8988T (cell line): ENCODE data around the gene U2AF2.
A peak's percentile ranks its signal among the peaks of the same experiment; 100 is the strongest.

Source experiments
- DNase-seq: peaks from one replicate; pipeline ENCODE4 v3.0.0; 2011

U2AF2 gene

GRCh38 chr19:55660404-55660803, 5.6 kb downstream of the U2AF2 start:
- DNase-seq: no peak

GRCh38 chr19:55660991-55661390, 6.2 kb downstream of the U2AF2 start:
- no peak for DNase-seq

- no peak for DNase-seq
Measured at GRCh38 chr19:55661826-55662225, 7.0 kb downstream of the U2AF2 start.

- DNase-seq: no peak
Measured at GRCh38 chr19:55663846-55664536, 9.2 kb downstream of the U2AF2 start.

DNA sequence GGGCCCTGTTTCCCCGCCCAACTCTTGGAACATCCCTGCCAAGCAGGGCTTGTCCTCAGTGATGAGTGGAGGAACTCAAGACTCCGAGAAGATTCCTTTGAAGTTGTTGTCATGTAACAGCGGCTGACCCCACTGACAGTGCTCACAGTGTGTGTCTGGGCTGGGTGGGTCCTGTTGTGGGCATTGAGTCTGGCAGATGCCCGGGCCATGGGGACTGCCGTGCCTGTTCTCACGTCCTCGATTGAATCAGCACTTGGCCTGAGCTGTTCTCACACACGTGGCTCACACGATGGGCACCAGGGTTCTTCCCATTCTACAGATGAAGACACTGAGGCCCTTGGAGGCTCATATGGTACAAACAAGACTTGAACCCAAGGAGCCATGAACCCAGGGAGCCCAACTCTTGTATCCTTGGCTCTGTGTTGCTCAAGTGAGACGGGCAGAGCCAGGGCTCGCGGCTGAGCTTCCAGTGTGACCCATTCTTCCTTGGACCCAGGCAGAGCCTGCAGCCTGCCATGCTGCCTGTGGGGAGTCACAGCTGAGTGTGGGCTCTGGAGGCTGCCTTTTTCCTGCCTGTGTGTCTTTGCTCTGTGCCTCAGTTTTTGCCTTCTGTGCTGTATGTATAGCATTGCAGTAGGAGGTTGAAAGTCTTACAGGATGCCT, 11.6 kb downstream of the U2AF2 start:
- no peak for DNase-seq

GRCh38 chr19:55667006-55667381, 12.2 kb downstream of the U2AF2 start:
- DNase-seq: no peak

DNA sequence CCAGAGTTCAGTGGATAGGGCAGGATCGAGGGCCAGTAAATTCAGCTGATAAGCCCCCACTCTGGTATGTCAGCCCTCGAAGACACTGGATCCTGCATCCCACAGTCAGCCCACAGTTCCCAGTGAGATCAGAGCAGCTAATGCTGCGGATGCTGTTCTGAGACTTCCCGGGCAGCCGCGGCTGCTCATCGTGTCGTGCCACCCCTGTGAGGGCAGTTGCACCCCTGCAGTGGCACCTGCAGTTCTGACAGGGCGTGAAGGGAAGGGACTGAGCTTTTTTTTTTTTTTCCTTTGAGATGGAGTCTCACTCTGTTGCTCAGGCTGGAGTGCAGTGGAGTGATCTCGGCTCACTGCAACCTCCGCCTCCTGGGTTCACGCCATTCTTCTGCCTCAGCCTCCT, 12.7 kb downstream of the U2AF2 start:
- no peak for DNase-seq

DNA sequence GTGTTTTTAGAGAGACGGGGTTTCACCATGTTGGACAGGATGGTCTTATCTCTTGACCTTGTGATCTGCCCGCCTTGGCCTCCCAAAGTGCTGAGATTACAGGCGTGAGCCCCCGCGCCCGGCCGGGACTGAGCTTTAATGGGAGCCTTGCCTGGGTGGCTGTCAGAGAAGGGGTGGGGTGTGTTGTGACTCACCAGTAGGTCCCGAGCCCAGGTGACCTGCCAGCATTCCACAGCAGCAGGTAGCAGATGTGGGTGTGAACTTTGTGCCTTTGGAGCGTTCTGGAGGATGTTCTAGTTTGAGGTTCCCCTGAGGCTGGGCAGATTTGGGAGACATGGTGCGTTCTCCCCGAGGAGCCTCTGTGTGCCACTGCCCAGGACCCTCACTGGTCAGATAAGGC, 13.1 kb downstream of the U2AF2 start:
- DNase-seq: no peak

- DNase-seq: no peak
Measured at GRCh38 chr19:55668603-55669348, 13.9 kb downstream of the U2AF2 start.

DNA sequence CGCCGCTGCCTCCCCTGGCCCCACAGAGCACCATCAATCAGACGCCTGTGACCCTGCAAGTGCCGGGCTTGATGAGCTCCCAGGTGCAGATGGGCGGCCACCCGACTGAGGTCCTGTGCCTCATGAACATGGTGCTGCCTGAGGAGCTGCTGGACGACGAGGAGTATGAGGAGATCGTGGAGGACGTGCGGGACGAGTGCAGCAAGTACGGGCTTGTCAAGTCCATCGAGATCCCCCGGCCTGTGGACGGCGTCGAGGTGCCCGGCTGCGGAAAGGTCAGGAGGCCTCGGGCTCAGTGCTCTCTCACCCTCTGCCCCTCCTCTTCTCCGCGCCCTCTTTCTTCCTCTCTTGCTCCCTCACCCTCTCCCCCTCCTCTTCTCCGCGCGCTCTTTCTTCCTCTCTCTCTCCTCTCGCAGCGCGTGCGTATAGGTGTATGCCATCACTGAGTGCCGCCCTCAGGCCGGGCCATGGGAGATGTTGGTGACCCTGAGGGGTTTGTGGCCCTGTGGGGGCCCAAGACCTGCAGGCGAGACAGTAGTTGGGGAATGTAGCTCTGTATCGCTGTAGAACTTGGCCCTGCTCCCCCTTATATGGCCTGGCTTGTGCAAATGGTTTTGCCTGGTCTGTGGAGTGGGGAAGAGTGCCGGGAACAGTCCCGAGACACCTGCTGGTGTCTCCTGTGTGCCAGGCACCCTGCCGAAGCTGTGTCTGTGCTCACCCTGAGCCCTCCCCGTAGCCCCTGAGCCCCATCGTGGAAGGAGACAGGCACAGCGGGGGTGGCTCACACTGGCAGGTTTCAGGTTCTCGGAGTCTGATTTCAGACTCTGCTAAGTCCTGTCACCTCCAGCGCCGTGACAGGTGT, 14.8 kb downstream of the U2AF2 start:
- DNase-seq: no peak

DNA sequence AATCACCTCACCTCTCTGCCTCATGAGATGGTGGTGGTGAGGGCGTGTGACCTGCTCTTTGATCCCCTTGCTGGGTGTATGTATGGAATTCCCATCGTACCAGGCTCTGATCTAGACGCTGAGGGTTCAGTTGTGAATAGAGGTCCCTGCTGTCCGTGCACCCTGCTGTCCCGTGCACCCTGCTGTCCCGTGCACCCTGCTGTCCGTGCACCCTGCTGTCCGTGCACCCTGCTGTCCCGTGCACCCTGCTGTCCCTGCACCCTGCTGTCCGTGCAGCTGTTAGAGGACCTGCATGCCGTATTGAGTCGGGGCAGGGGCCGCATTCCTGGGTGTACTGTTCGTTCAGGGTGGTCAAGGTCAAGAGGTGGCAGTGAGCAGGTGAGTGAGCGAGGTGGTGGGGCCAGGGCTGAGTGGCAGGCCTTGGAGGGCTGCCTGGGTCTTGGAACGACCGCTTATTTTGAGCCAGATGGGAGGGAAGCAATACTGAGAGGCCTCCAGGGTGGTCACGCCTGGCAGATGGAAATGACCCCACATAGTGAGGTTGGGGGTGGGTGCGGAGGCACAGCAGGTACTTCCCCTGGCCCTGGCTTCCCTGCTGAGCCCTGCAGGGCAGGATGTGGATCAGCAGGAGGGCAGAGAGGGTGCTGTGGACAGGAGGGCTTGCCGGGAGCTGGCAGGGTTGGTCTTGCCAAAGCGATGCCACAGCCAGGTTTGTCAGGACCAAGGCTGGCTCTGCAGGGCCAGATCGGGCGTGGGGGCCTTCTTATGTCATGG, 15.6 kb downstream of the U2AF2 start:
- no peak for DNase-seq

- DNase-seq: no peak
Measured at GRCh38 chr19:55671054-55671378, 16.2 kb downstream of the U2AF2 start.

DNA sequence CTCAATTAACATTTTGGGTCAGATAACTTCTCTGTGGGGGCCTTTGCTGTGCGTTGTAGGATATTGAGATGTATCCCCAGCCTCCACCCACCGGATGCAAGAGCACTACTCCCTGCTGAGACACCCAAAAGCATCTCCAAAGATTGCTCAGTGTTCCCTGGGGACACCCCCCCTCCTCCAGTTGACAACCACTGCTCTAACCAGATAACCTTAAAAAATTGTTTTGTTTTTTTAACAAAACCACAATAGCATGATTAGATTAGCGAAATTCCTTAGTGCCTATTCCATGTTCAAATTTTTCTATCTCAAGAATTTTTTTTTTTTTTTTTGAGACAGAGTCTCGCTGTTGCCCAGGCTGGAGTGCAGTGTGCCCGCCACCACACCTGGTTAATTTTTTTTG, 17.6 kb downstream of the U2AF2 start:
- DNase-seq: no peak

DNA sequence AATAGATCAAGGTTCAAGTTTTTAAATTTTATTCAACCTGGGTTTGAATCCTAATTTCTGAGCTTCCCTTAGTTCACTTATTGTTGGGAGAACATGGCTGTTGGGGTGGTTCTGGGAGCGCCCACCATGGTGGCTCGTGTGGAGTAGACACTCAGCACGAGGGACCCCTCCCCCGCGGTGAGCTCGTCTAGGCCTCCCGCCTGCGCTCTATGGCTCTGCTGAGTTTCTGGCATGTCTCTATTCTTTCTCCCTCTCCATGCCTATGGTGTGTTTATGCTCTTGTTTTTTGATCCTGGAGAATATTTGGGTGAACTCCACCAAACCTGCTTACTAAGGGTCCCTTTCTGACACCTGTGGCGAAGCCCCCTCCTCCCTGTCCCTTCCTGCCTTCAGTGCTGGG, 18.6 kb downstream of the U2AF2 start:
- DNase-seq: no peak

DNA sequence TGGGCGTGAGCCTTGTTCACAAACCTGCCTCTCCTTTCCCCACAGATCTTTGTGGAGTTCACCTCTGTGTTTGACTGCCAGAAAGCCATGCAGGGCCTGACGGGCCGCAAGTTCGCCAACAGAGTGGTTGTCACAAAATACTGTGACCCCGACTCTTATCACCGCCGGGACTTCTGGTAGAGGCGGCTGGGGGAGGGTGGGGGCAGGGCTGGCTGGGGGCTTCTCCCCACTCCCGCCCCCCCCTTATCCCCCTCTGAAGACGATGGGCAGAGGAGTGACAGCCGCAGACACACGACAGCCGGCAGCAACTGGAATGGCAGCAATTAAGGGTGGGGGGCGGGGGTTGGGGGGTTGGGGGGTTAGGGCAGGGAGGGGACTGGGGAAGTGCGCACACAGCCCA, 19.1 kb downstream of the U2AF2 start:
- no peak for DNase-seq

GRCh38 chr19:55674459-55674840, 19.6 kb downstream of the U2AF2 start:
- DNase-seq: no peak

GRCh38 chr19:55674841-55675660, 20.2 kb downstream of the U2AF2 start, which contains the start of gene EPN1:
Gene EPN1 (plus strand): TSS chr19:55675226. CDS start chr19:55678628, 3,402 bp downstream.
- DNase-seq: peak; percentile 92

- no peak for DNase-seq
Measured at GRCh38 chr19:55675661-55676354, 21.0 kb downstream of the U2AF2 start.

DNA sequence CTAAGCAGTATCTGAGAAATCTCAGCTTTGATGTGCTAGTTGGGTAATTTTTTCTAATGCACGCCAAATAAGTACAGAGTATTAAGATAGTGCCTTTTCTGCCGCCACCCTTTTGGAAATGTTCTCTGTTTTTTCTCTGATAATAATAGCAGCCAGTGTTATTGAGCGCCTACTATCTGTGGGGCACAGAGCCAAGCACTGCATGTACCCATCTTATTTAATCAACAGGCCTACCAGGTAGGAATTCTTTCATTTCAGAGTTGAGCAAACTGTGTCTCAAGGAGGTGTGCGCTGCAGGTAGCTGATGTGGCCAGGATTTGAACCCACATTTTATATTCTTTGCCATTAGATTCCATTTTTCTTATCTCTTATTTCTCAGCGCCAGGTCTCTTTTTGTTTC, 21.5 kb downstream of the U2AF2 start:
- DNase-seq: no peak

GRCh38 chr19:55676889-55677505, 22.2 kb downstream of the U2AF2 start:
- DNase-seq: no peak
